OCI-LY7 (cell line): ENCODE measurements around the gene RP2. TPM values are rescaled to one million over a fixed set of nuclear protein-coding genes. Genes with fewer than 3 reads are reported as not detected.

Experiments used
- BruUV-seq: library from RNA; stranded (reverse); fragments of 400-500 nt; replicated peaks from 2 replicates; lab custom pipeline; 2021; lab: Mats Ljungman, UMichigan
- CTCF ChIA-PET: fragments of 300-600 bp; sonication (Branson Sonifier 250); formaldehyde crosslinking; loops from one replicate; lab custom pipeline; 2022; ENCODE audit warnings: antibody characterized with exemption; ENCODE audit not compliant: unreplicated experiment; lab: Charles Lee
- POLR2A ChIA-PET: fragments of 300-600 bp; sonication (Branson Sonifier 250); formaldehyde crosslinking; loops from one replicate; lab custom pipeline; 2022; ENCODE audit warnings: antibody characterized with exemption; lab: Charles Lee
- DNase-seq: peaks from one replicate; pipeline ENCODE4 v3.0.0-alpha.2; 2015; ENCODE audit warnings: low spot score
- H2AFZ ChIP-seq: fragments of 200-600 bp; sonication (generic), shearing (Covaris generic); 2 replicates; pipeline ENCODE4 v1.6.1; 2014; ENCODE audit warnings: mild to moderate bottlenecking, antibody characterized with exemption, low read length, moderate library complexity
- H3K27ac ChIP-seq: fragments of 200-600 bp; sonication (generic); 2 replicates; pipeline ENCODE4 v1.5.1; 2014; ENCODE audit warnings: mixed run types, low read depth, mild to moderate bottlenecking, moderate library complexity, low read length, inconsistent platforms; ENCODE audit not compliant: poor library complexity, severe bottlenecking
- H3K36me3 ChIP-seq: fragments of 200-600 bp; sonication (generic); 2 replicates; pipeline ENCODE4 v1.6.1; 2014; ENCODE audit warnings: mild to moderate bottlenecking, antibody characterized with exemption, low read length, moderate library complexity, mixed read lengths; ENCODE audit not compliant: insufficient read depth
- H3K4me1 ChIP-seq: fragments of 200-600 bp; sonication (generic); 2 replicates; pipeline ENCODE4 v1.5.1; 2014; ENCODE audit warnings: mild to moderate bottlenecking, low read length; ENCODE audit not compliant: insufficient read depth, poor library complexity, severe bottlenecking
- H3K4me2 ChIP-seq: fragments of 200-600 bp; sonication (generic); 2 replicates; pipeline ENCODE4 v1.6.1; 2014; ENCODE audit warnings: mild to moderate bottlenecking, low read length
- H3K4me3 ChIP-seq: fragments of 200-600 bp; sonication (generic); 2 replicates; pipeline ENCODE4 v1.5.1; 2014; ENCODE audit warnings: mild to moderate bottlenecking, low read depth, low read length; ENCODE audit not compliant: poor library complexity, severe bottlenecking
- H3K79me2 ChIP-seq: fragments of 200-600 bp; sonication (generic); 2 replicates; pipeline ENCODE4 v1.6.1; 2016; ENCODE audit warnings: low read depth, mild to moderate bottlenecking, low read length, moderate library complexity, mixed read lengths; ENCODE audit not compliant: insufficient read depth
- H3K9me2 ChIP-seq: fragments of 200-600 bp; sonication (generic); 2 replicates; pipeline ENCODE4 v1.6.1; 2016; ENCODE audit warnings: mild to moderate bottlenecking, low read length, mixed read lengths; ENCODE audit not compliant: insufficient read depth
- H3K9me3 ChIP-seq: fragments of 200-600 bp; sonication (generic); 2 replicates; pipeline ENCODE4 v1.6.1; 2014; ENCODE audit warnings: mild to moderate bottlenecking, mixed run types, low read length, mixed read lengths
- H4K20me1 ChIP-seq: fragments of 200-600 bp; sonication (generic); 2 replicates; pipeline ENCODE4 v1.6.1; 2014; ENCODE audit warnings: mild to moderate bottlenecking, antibody characterized with exemption, low read length, moderate library complexity, mixed read lengths; ENCODE audit not compliant: insufficient read depth
- EZH2phosphoT487 ChIP-seq: fragments of 200-600 bp; sonication (generic); IDR thresholded peaks from 2 replicates; pipeline ENCODE4 v1.6.1; 2018; ENCODE audit warnings: low read depth, borderline replicate concordance, mild to moderate bottlenecking, mixed run types, antibody characterized with exemption, low read length, moderate library complexity, mixed read lengths
- intact Hi-C: fragments of 100-400 bp; cut with micrococcal nuclease; formaldehyde crosslinking; loops from one replicate; pipeline ENCODE4 v1.10.0; 2022; ENCODE audit not compliant: unreplicated experiment
- total RNA-seq, 2 experiments: library from RNA; depleted of rRNA in 1 of 2; stranded (reverse); fragments of >200 nt in 1 of 2; shearing (Covaris generic) in 1 of 2; gene quantifications; 2 replicates each; pipeline ENCODE4 v1.2.3, GENCODE V29; 2014 to 2022
- TF ChIP-seq, protein P1 (sequence below): fragments of 200-600 bp; sonication (generic); conservative IDR thresholded peaks from 2 replicates; pipeline ENCODE4 v1.5.1; 2014; ENCODE audit warnings: mild to moderate bottlenecking, antibody characterized with exemption, low read length, moderate library complexity, mixed read lengths

Gene RP2
- total RNA-seq, 2 experiments from 2014 or later, result 12.0 to 15.4 TPM

DNA sequence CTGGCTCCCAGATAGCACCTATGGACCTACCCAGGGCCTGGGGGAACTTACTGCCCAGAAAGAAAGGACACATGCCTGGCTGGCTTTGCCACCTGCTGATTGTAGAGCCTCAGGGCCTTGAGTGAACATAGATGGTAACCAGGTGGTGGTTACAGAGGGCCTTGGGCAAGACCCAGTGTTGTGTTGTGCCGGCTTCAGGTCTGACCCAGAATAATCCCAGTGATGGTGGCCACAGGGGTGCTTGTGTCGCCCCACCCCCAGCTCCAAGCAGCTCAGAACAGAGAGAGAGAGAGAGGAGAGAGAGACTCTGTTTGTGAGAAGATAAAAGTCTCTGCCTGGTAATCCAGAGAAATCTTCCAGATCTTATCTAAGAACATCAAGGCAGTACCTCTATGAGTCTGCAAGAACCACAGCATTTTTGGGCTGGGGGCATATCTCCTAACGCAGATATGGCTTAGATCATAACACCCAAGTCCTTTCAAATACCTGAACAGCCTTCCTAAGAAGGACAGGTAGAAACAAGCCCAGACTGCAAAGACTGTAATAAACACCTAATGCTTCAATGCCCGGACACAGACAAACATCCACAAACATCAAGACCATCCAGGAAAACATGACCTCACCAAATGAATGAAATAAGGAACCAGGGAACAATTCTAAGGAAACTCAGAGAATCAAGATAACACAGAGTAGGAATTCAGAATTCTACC, 16.3 kb upstream of the RP2 start:
- ChIA-PET POLR2A (no interaction called here), CTCF (no interaction called here)
- no peak overlapping the region for H2AFZ ChIP-seq
- no peaks in the 10 kb centered on the region for H3K9me3 ChIP-seq
- no peaks in the 10 kb centered on the region for H4K20me1 ChIP-seq
- H3K27ac ChIP-seq, result no peak overlapping the region
- H3K4me2 ChIP-seq, result no peak overlapping the region
- H3K9me2 ChIP-seq, result no peaks in the 10 kb centered on the region
- no peaks in the 10 kb centered on the region for H3K36me3 ChIP-seq
- no TSS peak for BruUV-seq
- H3K4me3 ChIP-seq, result no peak overlapping the region
- DNase-seq, result no peak
- H3K4me1 ChIP-seq, result no peaks in the 10 kb centered on the region
- no peaks in the 10 kb centered on the region for H3K79me2 ChIP-seq
- no peak for TF ChIP-seq EZH2phosphoT487
- TF ChIP-seq, protein P1, sequence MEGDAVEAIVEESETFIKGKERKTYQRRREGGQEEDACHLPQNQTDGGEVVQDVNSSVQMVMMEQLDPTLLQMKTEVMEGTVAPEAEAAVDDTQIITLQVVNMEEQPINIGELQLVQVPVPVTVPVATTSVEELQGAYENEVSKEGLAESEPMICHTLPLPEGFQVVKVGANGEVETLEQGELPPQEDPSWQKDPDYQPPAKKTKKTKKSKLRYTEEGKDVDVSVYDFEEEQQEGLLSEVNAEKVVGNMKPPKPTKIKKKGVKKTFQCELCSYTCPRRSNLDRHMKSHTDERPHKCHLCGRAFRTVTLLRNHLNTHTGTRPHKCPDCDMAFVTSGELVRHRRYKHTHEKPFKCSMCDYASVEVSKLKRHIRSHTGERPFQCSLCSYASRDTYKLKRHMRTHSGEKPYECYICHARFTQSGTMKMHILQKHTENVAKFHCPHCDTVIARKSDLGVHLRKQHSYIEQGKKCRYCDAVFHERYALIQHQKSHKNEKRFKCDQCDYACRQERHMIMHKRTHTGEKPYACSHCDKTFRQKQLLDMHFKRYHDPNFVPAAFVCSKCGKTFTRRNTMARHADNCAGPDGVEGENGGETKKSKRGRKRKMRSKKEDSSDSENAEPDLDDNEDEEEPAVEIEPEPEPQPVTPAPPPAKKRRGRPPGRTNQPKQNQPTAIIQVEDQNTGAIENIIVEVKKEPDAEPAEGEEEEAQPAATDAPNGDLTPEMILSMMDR, result no peak
- intact Hi-C loops, result no loop called here

DNA sequence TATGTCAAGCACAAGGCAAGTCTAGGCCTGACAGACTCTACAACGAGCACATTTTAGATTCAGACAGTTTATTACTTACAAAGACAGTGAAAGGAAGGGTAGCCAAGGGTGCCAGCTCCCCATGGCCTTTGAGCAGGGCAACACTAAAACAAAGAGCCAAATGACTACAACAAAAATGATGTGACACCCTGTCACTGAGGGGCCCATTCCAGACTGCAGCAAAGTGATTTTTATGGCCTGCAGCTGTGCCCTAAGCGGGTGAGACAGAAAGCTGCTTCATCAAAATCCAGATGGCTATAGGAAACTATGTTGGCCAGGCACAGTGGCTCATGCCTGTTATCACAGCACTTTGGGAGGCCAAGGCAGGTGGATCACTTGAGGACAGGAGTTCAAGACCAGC, 13.4 kb upstream of the RP2 start:
- no peaks in the 10 kb centered on the region for H3K9me2 ChIP-seq
- no TSS peak for BruUV-seq
- POLR2A ChIA-PET, result no interaction called here
- no peak overlapping the region for H3K27ac ChIP-seq
- H3K79me2 ChIP-seq, result no peaks in the 10 kb centered on the region
- H3K4me1 ChIP-seq, result no peaks in the 10 kb centered on the region
- CTCF ChIA-PET, result no interaction called here
- no peak overlapping the region for H3K4me3 ChIP-seq
- no peaks in the 10 kb centered on the region for H3K9me3 ChIP-seq
- no peaks in the 10 kb centered on the region for H3K36me3 ChIP-seq
- TF ChIP-seq EZH2phosphoT487, result no peak
- TF ChIP-seq, protein P1, result no peak
- H3K4me2 ChIP-seq, result no peak overlapping the region
- H2AFZ ChIP-seq, result no peak overlapping the region
- H4K20me1 ChIP-seq, result no peaks in the 10 kb centered on the region
- intact Hi-C loops, result no loop called here
- DNase-seq, result no peak

DNA sequence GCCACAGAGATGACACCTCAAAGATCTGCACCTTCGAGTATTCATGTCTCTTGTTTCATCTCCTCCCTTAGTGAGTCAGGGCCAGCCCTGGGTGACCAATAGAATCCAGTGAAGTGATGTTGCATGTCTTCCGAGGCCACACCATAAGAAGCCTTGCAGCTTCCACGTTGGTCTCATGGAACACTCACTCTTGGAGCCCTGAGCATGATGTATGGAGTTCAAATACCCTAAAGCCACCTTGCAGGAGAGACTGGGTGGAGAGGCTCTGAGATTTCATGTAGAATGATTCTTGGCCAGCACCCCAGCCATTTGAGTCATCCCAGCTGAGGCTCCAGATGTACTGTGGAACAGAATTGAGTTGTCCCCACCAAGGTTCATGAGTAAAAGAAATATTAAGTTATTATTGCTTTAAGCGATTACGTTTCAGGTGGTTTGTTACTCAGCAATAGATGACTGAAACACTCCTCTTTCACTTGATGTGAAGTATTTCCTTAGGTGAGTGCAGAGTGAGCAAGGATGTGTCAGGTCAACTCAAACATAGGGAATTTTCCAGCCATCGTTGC, 5.0 kb upstream of the RP2 start:
- H3K36me3 ChIP-seq, result no peaks in the 10 kb centered on the region
- H3K79me2 ChIP-seq, result no peaks in the 10 kb centered on the region
- no peaks in the 10 kb centered on the region for H4K20me1 ChIP-seq
- BruUV-seq, result no TSS peak
- TF ChIP-seq, protein P1, result no peak
- H3K4me2 ChIP-seq, result no peak overlapping the region
- H3K4me1 ChIP-seq, result peaks cover 34% of the 10 kb centered on the region
- intact Hi-C loops, result no loop called here
- no peak overlapping the region for H3K27ac ChIP-seq
- no peaks in the 10 kb centered on the region for H3K9me2 ChIP-seq
- no peak for DNase-seq
- no peak overlapping the region for H3K4me3 ChIP-seq
- no peaks in the 10 kb centered on the region for H3K9me3 ChIP-seq
- CTCF ChIA-PET, result no interaction called here
- POLR2A ChIA-PET, result no interaction called here
- H2AFZ ChIP-seq, result no peak overlapping the region
